ENCODE results near the gene ABHD12B.
"Not testable (repeated sequence)": the region's sequence is repeated elsewhere in the genome, so short reads cannot be mapped to it uniquely, and the experiment has no call there.

Gene ABHD12B

GRCh38 chr14:50935126-50936015, 63.5 kb downstream of the ABHD12B start:
- no peak for DNase-seq (ENCODE audit: low spot score)

- DNase-seq (ENCODE audit: low spot score): no peak
Observed at GRCh38 chr14:50936016-50936340, 64.1 kb downstream of the ABHD12B start.

- no peak for DNase-seq (ENCODE audit: low spot score)
Observed at GRCh38 chr14:50936882-50937281, 65.0 kb downstream of the ABHD12B start.

GRCh38 chr14:50937325-50937724, 65.5 kb downstream of the ABHD12B start:
- DNase-seq (ENCODE audit: low spot score): no peak

- no peak for DNase-seq (ENCODE audit: low spot score)
Observed at GRCh38 chr14:50937800-50938199, 65.9 kb downstream of the ABHD12B start.

GRCh38 chr14:50941151-50941550, 69.3 kb downstream of the ABHD12B start:
- DNase-seq (ENCODE audit: low spot score): no peak

GRCh38 chr14:50941638-50942037, 69.8 kb downstream of the ABHD12B start:
- not testable (repeated sequence) for DNase-seq (ENCODE audit: low spot score)

- DNase-seq (ENCODE audit: low spot score): peak; percentile 56
Observed at GRCh38 chr14:50943261-50943942, 71.5 kb downstream of the ABHD12B start.

GRCh38 chr14:50943943-50944646, 72.2 kb downstream of the ABHD12B start, which contains the start of gene PYGL:
Gene PYGL, minus strand, starts transcription at chr14:50944483. Its CDS starts 80 bp downstream, at chr14:50944403.
- peak; percentile 90 for DNase-seq (ENCODE audit: low spot score)

GRCh38 chr14:50944647-50945413, 73.0 kb downstream of the ABHD12B start:
- no peak for DNase-seq (ENCODE audit: low spot score)

- DNase-seq (ENCODE audit: low spot score): no peak
Observed at GRCh38 chr14:50946234-50946935, 74.5 kb downstream of the ABHD12B start.

- DNase-seq (ENCODE audit: low spot score): no peak
Observed at GRCh38 chr14:50947446-50947845, 75.6 kb downstream of the ABHD12B start.

GRCh38 chr14:50948205-50948604, 76.4 kb downstream of the ABHD12B start:
- DNase-seq (ENCODE audit: low spot score): no peak

- DNase-seq (ENCODE audit: low spot score): no peak
Observed at GRCh38 chr14:50951032-50951431, 79.2 kb downstream of the ABHD12B start.

- DNase-seq (ENCODE audit: low spot score): no peak
Observed at GRCh38 chr14:50953502-50953901, 81.6 kb downstream of the ABHD12B start.

Measured in iPS-NIHi11 (cell line).